Fibroblast of gingiva (primary cell): Measurements from ENCODE around the gene C10orf71.

Experiments used
- DNase-seq: peaks from one replicate; pipeline ENCODE4 v3.0.0-alpha.2; 2011; ENCODE audit warnings: low read depth

C10orf71 gene

GRCh38 chr10:49361735-49362568, 63.0 kb downstream of the C10orf71 start:
- DNase-seq, result no peak

- DNase-seq, result no peak
These were observed 63.8 kb downstream of the C10orf71 start for GRCh38 chr10:49362596-49363260.

DNA sequence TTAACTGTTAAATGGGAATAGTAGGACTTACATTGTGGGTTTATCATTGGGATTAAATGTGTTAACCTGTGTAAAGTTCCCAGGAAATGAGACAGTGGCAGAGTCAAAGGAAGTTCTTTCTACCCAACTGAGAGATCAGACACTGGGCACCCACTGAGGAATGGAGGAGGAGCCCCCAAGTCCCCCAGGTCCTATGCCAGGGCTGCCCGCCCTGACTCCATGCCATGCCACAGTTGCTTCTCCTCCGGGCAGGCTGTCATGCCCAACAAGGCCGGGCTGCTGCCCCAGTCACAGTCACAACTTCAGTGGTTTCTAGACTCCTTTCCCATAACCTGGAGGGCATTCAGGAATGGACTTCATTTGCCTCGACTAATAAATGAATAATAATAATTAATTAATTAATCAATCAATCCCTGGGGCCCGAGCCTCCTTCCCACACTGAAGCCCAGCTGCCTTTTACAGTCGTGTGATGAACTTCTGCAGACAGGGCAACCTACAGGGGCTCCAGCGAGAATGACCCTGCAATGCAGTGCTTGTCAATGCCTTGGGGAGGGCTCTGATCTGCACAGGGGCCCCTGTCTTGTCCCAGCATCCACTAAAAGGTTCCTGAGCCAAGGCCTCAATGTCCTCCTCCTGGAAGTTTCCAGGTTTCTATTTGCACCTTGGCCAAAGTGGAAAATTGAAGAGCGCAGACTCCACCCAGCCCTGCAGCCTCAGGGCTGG, 64.5 kb downstream of the C10orf71 start:
- no peak for DNase-seq

GRCh38 chr10:49364051-49364450, 65.1 kb downstream of the C10orf71 start:
- DNase-seq, result no peak

GRCh38 chr10:49364747-49365146, 65.8 kb downstream of the C10orf71 start:
- no peak for DNase-seq

DNA sequence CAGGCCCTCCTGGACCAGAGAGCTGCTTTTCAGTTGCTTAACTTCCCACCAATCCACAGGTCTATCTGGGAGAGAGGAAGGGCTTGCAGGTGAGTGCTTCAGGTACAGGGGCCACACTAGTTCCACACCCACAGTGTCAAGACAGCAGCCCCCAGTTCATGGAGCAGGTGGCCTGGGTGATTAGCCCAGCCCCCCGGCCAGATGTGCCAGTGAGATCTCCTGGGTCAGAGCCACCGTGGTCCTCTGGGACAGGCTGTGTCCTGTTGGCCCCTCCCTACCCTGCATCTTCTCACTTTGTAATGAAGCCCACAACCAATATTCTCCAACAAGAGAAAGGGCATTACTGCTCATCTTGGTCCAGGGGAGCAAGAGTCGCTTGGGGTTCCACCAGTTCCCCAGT, 66.3 kb downstream of the C10orf71 start:
- no peak for DNase-seq

DNA sequence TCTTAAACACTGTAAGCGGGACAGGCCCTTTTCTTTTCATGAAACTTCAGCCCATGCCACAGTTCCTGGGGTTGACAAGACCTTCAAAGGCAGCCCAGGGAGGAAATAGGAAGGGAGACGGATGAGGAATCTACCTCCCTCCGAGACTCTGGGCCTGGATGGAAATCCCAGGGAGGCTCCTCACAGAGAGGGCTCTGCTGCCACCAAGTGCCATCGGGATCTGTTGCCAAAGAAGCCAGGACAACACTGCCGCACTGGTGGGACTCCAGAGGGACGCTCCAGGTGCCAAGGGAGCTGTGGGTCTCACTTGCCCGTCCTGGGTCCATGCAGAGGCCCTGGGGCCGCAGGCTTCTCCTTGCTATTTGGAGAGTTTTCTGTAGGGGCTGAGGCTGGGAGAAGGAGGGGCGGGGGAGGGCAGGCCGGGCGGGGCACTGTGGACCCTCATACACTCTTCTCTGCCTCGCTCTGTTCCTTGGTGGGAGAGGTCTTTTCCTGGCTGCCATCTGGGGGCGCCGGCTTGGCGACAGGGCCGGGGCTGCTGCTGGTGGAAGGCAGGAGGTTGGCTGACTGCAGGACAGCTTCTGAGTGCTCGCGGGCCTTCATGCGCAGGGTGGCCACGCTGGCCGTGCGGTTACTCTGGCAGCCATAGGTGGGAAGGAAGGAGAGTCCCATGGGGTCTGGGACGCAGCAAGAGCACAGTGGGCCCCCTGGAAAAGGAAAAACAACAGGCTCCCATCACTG, 66.9 kb downstream of the C10orf71 start:
- DNase-seq, result no peak

GRCh38 chr10:49366460-49366859, 67.5 kb downstream of the C10orf71 start:
- no peak for DNase-seq

DNA sequence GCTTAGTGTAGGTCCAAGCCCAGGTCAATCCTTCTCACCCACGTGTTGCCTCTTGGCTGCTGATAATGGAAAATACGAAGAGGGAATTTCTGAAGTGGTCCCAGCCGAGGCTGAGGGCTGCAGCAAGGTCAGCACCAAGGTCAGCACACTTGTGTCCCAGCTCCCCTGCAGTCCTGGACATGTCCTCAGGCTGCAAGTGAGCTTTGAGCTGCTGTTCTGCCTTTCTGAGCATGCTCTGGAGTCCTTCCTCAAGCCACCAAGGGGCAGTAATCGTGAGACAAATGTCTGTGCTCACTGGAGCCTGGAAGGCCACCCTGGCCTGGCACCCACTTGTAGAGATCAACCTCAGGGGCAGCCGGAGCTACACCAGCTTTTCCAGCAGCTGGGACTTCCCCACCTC, 68.6 kb downstream of the C10orf71 start:
- DNase-seq, result no peak

GRCh38 chr10:49368256-49368655, 69.3 kb downstream of the C10orf71 start:
- DNase-seq, result no peak

DNA sequence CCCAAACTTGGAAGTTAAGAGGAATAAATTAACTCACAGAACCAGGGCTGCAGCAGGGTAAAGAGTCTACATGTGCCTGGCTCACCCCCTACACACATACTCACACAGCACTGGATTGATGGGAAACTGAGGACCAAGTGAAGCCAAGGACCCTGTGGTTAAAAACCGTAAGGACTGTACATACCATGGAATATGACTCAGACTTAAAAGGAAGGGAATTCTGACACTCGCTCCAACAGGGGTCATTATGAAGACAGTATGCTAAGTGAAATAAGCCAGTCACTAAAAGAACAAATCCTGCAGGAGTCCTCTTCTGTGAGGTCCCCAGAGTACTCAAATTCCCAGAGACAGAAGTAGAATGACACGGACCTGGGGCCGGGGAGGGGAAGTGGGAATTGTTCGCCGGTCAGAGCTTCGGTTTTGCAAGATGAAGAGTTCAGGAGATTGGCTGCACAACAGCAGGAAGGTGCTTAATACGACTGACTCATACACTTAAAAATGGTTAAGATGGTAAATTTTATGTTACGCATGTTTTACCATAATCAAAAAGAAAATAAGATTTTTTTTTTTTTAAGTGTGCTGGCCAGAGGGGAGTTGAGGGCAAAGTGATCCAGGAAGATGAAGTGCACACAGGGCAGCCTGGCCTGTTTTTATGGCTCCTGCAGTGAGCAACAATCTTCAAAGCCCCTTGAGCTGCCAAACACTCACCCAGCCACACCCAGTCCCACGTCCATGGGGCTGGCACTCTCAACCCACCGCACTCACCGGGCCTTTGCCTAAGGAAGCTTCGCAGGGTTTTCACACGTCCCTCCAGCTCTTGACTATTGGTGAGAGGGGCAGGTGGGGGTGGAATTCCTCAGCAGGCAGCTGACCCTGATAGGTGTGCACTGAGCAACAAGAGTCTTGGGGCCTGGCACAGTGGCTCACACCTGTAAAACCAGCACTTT, 70.5 kb downstream of the C10orf71 start:
- no peak for DNase-seq

- no peak for DNase-seq
These were observed 71.5 kb downstream of the C10orf71 start for GRCh38 chr10:49370326-49371100.

DNA sequence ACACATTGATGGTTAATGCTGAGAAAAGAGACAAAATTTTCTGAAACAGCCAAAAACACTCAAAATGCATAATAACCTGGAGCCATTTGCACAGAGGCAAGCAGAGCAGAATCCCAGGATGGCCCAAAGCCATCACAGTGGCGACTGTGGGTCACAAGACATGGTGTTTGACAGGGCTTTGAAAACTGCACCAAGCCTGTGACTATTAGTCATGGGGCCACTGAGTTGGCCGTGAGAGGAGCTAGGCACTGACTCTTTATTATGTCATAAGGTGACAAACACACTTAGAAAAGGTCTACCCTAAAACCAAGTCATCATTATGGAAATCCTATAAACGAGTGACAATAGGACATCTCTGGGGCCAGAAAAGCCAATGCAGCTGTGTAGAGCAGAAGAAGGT, 73.0 kb downstream of the C10orf71 start:
- no peak for DNase-seq

DNA sequence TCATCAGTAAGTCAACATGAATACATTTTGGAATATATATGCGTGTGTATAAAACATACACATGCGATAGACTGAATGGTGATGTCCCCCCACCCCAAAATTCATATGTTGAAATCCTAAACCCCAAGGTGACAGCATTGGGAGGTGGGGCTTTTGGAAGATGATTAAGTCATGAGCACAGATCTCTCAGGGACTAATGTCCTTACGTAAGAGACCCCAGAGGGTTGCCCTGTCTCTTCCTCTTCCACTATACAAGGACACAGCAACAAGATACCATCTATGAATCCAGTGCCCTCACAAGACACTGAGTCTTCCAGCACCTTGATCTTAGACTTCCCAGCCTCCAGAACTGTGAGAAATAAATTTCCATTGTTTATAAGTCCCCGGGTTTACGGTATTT, 74.4 kb downstream of the C10orf71 start:
- no peak for DNase-seq

- no peak for DNase-seq
These were observed 75.8 kb downstream of the C10orf71 start for GRCh38 chr10:49374740-49375139.

GRCh38 chr10:49375611-49376010, 76.6 kb downstream of the C10orf71 start:
- no peak for DNase-seq
